A673 (cell line): ENCODE measurements around the gene TOMM7. TPM values are rescaled to one million over a fixed set of nuclear protein-coding genes. Genes with fewer than 3 reads are reported as not detected.

Experiments
- BruUV-seq: library from RNA; stranded (reverse); fragments of 400-500 nt; replicated peaks from 2 replicates; lab custom pipeline; 2021; lab: Mats Ljungman, UMichigan
- CTCF ChIA-PET: fragments of 300-600 bp; sonication (Branson Sonifier 250); formaldehyde crosslinking; loops from one replicate; lab custom pipeline; 2022; ENCODE audit warnings: antibody characterized with exemption; lab: Charles Lee
- POLR2A ChIA-PET: fragments of 300-600 bp; sonication (Branson Sonifier 250); formaldehyde crosslinking; loops from one replicate; lab custom pipeline; 2022; ENCODE audit warnings: antibody characterized with exemption; ENCODE audit not compliant: low non-redundant PET; lab: Charles Lee
- DNase-seq: peaks from one replicate; pipeline ENCODE4 v3.0.0-alpha.2; 2015; ENCODE audit warnings: low spot score
- H3K27ac ChIP-seq: fragments of 200-600 bp; sonication (generic); 2 replicates; pipeline ENCODE4 v1.5.1; 2016; ENCODE audit warnings: mixed run types, low read depth, mild to moderate bottlenecking, mixed read lengths, antibody characterized with exemption, low read length; ENCODE audit not compliant: poor library complexity, severe bottlenecking
- H3K27me3 ChIP-seq: fragments of 200-600 bp; sonication (generic); replicated peaks from 2 replicates; pipeline ENCODE4 v1.6.1; 2017; ENCODE audit warnings: mixed run types, low read depth, mild to moderate bottlenecking, mixed read lengths, antibody characterized with exemption, low read length; ENCODE audit not compliant: insufficient read depth, poor library complexity
- H3K36me3 ChIP-seq: fragments of 200-600 bp; sonication (generic); 2 replicates; pipeline ENCODE4 v1.6.1; 2016; ENCODE audit warnings: mixed run types, mild to moderate bottlenecking, mixed read lengths, antibody characterized with exemption, low read length; ENCODE audit not compliant: insufficient read depth, poor library complexity, severe bottlenecking
- H3K4me1 ChIP-seq: fragments of 200-600 bp; sonication (generic); 2 replicates; pipeline ENCODE4 v1.6.1; 2017; ENCODE audit warnings: mixed run types, mild to moderate bottlenecking, mixed read lengths, antibody characterized with exemption, low read length; ENCODE audit not compliant: insufficient read depth, poor library complexity, severe bottlenecking
- H3K4me3 ChIP-seq: fragments of 200-600 bp; sonication (generic); 2 replicates; pipeline ENCODE4 v1.5.1; 2016; ENCODE audit warnings: low read depth, mixed run types, mild to moderate bottlenecking, mixed read lengths, low read length; ENCODE audit not compliant: poor library complexity, severe bottlenecking
- H3K9me3 ChIP-seq: fragments of 200-600 bp; sonication (generic); 2 replicates; pipeline ENCODE4 v1.6.1; 2016; ENCODE audit warnings: mixed run types, low read depth, mild to moderate bottlenecking, mixed read lengths, antibody characterized with exemption, low read length; ENCODE audit not compliant: poor library complexity, severe bottlenecking
- EZH2 ChIP-seq: fragments of 200-600 bp; sonication (generic); IDR thresholded peaks from 2 replicates; pipeline ENCODE4 v1.6.1; 2017; ENCODE audit warnings: borderline replicate concordance, low read depth, mild to moderate bottlenecking, mixed read lengths, antibody characterized with exemption, low read length; ENCODE audit not compliant: poor library complexity, severe bottlenecking
- intact Hi-C: fragments of 100-400 bp; cut with micrococcal nuclease; formaldehyde crosslinking; loops from one replicate; pipeline ENCODE4 v1.10.0; 2022; ENCODE audit not compliant: unreplicated experiment
- total RNA-seq: library from RNA; stranded (reverse); gene quantifications from 2 replicates; pipeline ENCODE4 v1.2.3, GENCODE V29; 2021
- TF ChIP-seq, protein P1 (sequence below): fragments of 300-800, 200-600 bp; sonication (generic); conservative IDR thresholded peaks from 2 replicates; pipeline ENCODE4 v1.5.1; 2017; ENCODE audit warnings: low read depth, mild to moderate bottlenecking, antibody characterized with exemption, low read length, moderate library complexity, mixed read lengths

Gene TOMM7
- total RNA-seq, 1 experiment from 2014 or later: 149 TPM

GRCh38 chr7:22831602-22832305 lies 9.1 kb upstream of the TOMM7 start:
- Histone ChIP-seq H3K27ac (no peak overlapping the region), H3K9me3 (no peaks in the 10 kb centered on the region), H3K4me3 (no peak overlapping the region), H3K27me3 (no peaks in the 10 kb centered on the region), H3K36me3 (no peaks in the 10 kb centered on the region), H3K4me1 (peaks cover 18% of the 10 kb centered on the region)
- intact Hi-C loops: no loop called here
- TF ChIP-seq EZH2: no peak
- TF ChIP-seq, protein P1, sequence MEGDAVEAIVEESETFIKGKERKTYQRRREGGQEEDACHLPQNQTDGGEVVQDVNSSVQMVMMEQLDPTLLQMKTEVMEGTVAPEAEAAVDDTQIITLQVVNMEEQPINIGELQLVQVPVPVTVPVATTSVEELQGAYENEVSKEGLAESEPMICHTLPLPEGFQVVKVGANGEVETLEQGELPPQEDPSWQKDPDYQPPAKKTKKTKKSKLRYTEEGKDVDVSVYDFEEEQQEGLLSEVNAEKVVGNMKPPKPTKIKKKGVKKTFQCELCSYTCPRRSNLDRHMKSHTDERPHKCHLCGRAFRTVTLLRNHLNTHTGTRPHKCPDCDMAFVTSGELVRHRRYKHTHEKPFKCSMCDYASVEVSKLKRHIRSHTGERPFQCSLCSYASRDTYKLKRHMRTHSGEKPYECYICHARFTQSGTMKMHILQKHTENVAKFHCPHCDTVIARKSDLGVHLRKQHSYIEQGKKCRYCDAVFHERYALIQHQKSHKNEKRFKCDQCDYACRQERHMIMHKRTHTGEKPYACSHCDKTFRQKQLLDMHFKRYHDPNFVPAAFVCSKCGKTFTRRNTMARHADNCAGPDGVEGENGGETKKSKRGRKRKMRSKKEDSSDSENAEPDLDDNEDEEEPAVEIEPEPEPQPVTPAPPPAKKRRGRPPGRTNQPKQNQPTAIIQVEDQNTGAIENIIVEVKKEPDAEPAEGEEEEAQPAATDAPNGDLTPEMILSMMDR: no peak
- BruUV-seq: no TSS peak
- DNase-seq: no peak
- ChIA-PET CTCF (no interaction called here), POLR2A (no interaction called here)

GRCh38 chr7:22827563-22827962 lies 4.9 kb upstream of the TOMM7 start:
- Histone ChIP-seq H3K4me3 (no peak overlapping the region), H3K4me1 (peaks cover 4% of the 10 kb centered on the region), H3K9me3 (no peaks in the 10 kb centered on the region), H3K36me3 (no peaks in the 10 kb centered on the region), H3K27ac (no peak overlapping the region), H3K27me3 (no peaks in the 10 kb centered on the region)
- DNase-seq: no peak
- intact Hi-C loops: no loop called here
- CTCF ChIA-PET: no interaction called here
- no TSS peak for BruUV-seq
- TF ChIP-seq EZH2: no peak
- TF ChIP-seq, protein P1: no peak
- POLR2A ChIA-PET: no interaction called here

- no peaks in the 10 kb centered on the region for H3K9me3 ChIP-seq
- H3K4me3 ChIP-seq: no peak overlapping the region
- H3K27me3 ChIP-seq: no peaks in the 10 kb centered on the region
- BruUV-seq: no TSS peak
- intact Hi-C loops: no loop called here
- H3K4me1 ChIP-seq: peaks cover 4% of the 10 kb centered on the region
- ChIA-PET POLR2A (no interaction called here), CTCF (no interaction called here)
- TF ChIP-seq EZH2: no peak
- TF ChIP-seq, protein P1: no peak
- no peaks in the 10 kb centered on the region for H3K36me3 ChIP-seq
- no peak for DNase-seq
- H3K27ac ChIP-seq: no peak overlapping the region
Observed at GRCh38 chr7:22826593-22826992, 3.9 kb upstream of the TOMM7 start.
